OCI-LY3 (cell line): ENCODE data around the gene GATA3.

Experiments used
- CTCF ChIP-seq: fragments of 200-600, 300-600 bp; sonication (generic); IDR thresholded peaks from 2 replicates; pipeline ENCODE4 v1.5.1; 2014; ENCODE audit warnings: antibody characterized with exemption, low read length, low read depth
- EZH2phosphoT487 ChIP-seq: fragments of 200-600 bp; shearing (Covaris generic); IDR thresholded peaks from 2 replicates; pipeline ENCODE4 v1.6.1; 2018; ENCODE audit warnings: antibody characterized with exemption, mixed run types, low read depth

GRCh38 chr10:8037941-8038894, 16.3 kb upstream of the GATA3 start:
- TF ChIP-seq CTCF = no peak
- no peak for TF ChIP-seq EZH2phosphoT487
